A549 treated with dexamethasone at 1 μM for 4 hours (cell line): Measurements from ENCODE around the gene RICTOR. TPM values are rescaled to one million over a fixed set of nuclear protein-coding genes. Genes with fewer than 3 reads are reported as not detected.

Experiments used
- total RNA-seq: library from RNA; stranded (reverse); fragments of 200-300 nt; extraction: Qiagen RNA extraction; gene quantifications from 5 replicates; pipeline ENCODE4 v1.2.3, GENCODE V29; 2022

RICTOR gene, protein sequence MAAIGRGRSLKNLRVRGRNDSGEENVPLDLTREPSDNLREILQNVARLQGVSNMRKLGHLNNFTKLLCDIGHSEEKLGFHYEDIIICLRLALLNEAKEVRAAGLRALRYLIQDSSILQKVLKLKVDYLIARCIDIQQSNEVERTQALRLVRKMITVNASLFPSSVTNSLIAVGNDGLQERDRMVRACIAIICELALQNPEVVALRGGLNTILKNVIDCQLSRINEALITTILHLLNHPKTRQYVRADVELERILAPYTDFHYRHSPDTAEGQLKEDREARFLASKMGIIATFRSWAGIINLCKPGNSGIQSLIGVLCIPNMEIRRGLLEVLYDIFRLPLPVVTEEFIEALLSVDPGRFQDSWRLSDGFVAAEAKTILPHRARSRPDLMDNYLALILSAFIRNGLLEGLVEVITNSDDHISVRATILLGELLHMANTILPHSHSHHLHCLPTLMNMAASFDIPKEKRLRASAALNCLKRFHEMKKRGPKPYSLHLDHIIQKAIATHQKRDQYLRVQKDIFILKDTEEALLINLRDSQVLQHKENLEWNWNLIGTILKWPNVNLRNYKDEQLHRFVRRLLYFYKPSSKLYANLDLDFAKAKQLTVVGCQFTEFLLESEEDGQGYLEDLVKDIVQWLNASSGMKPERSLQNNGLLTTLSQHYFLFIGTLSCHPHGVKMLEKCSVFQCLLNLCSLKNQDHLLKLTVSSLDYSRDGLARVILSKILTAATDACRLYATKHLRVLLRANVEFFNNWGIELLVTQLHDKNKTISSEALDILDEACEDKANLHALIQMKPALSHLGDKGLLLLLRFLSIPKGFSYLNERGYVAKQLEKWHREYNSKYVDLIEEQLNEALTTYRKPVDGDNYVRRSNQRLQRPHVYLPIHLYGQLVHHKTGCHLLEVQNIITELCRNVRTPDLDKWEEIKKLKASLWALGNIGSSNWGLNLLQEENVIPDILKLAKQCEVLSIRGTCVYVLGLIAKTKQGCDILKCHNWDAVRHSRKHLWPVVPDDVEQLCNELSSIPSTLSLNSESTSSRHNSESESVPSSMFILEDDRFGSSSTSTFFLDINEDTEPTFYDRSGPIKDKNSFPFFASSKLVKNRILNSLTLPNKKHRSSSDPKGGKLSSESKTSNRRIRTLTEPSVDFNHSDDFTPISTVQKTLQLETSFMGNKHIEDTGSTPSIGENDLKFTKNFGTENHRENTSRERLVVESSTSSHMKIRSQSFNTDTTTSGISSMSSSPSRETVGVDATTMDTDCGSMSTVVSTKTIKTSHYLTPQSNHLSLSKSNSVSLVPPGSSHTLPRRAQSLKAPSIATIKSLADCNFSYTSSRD (N-terminal part only)
- 8.5 to 17.4 TPM (median 12.4 TPM) in 5 replicates for total RNA-seq

DNA sequence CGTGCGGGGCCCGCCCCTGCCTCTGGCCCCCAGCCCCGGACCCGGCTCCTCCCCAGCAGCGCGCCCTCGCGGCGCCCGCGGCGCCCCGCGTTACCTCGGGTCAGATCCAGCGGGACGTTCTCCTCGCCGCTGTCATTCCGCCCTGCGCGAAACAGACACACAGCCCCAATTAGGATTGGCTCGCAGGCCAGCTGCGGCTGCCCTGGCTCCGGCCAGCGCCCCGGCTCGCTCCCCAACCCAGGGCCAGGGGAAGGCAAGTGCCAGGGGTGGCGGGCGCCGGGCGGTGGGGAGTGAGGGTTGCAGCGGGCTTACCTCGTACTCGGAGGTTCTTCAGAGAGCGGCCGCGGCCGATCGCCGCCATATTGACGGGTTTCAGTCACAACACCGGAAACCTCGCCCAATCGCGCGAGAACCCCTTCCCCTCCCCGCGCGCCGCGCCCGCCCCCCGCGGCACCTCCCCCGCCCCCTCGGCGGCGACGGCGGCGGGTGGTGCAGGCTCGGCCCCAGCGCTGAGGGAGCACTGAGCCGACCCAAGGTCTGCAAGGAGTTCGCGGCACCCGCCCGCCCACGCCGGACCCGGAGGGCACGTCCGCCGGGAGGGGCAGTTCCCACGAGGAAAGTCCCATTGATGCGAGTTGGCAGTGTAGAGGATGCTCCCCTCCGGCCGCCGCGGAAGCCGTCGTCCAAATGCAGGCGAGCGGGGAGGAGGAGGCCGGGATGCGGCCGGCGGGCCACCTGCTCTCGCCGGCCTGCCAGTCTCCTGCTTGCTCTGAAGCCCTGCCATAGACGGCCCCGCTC lies at the start of gene RICTOR:
Gene RICTOR (minus strand): TSS at position 383 of the 798 bp plus-strand sequence. CDS start 22 bp downstream, at position 361.

Other genes starting within 250 kb of the RICTOR start
- 52.0 to 72.9 TPM (median 67.0 TPM) in 5 replicates for gene OSMR, start 228.4 kb downstream of the RICTOR start, total RNA-seq
- gene FYB1, start 145.2 kb upstream of the RICTOR start, total RNA-seq = 9.9 to 15.4 TPM (median 12.6 TPM) in 5 replicates